SU-DHL-6 (cell line): ENCODE measurements around the gene EYA2.

Experiments
- EZH2phosphoT487 ChIP-seq: fragments of 200-600 bp; sonication (generic), shearing (Covaris generic); conservative IDR thresholded peaks from 2 replicates; pipeline ENCODE4 v1.6.1; 2018; ENCODE audit warnings: mild to moderate bottlenecking, antibody characterized with exemption, low read length, moderate library complexity, mixed read lengths
- TF ChIP-seq, protein P1 (sequence below): fragments of 200-600 bp; sonication (generic); IDR thresholded peaks from one replicate; pipeline ENCODE4 v1.5.1; 2017; ENCODE audit warnings: antibody characterized with exemption, mild to moderate bottlenecking, low read length, moderate library complexity; ENCODE audit not compliant: insufficient read depth, poor library complexity, severe bottlenecking

DNA sequence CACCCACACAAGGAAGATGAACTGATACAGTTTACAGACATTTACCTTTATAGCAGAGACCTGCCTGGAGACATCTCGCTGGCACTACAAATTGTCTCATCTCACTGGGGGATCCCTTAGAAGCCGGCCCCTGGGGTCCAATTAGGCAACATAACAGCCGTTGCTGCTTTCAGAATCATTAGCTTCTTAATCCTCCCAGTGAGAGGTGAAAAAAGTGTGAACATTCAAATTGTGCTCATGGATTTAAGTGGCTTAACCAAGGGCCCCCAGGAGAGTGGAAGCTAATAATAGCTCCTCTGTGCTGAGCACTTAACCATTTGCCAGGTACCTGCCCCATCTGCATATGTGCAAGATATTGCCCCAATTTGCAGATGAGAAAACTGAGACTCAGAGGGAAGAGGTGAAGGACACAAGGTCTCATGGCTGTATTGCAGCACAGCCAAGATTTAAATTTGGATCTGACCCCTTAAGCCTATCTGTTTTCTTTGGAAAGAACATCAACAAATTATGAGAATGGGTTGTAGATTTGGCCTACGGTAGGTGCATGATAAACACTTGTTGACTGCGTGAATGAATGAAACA is 101.0 kb downstream of the EYA2 start:
- TF ChIP-seq, protein P1, sequence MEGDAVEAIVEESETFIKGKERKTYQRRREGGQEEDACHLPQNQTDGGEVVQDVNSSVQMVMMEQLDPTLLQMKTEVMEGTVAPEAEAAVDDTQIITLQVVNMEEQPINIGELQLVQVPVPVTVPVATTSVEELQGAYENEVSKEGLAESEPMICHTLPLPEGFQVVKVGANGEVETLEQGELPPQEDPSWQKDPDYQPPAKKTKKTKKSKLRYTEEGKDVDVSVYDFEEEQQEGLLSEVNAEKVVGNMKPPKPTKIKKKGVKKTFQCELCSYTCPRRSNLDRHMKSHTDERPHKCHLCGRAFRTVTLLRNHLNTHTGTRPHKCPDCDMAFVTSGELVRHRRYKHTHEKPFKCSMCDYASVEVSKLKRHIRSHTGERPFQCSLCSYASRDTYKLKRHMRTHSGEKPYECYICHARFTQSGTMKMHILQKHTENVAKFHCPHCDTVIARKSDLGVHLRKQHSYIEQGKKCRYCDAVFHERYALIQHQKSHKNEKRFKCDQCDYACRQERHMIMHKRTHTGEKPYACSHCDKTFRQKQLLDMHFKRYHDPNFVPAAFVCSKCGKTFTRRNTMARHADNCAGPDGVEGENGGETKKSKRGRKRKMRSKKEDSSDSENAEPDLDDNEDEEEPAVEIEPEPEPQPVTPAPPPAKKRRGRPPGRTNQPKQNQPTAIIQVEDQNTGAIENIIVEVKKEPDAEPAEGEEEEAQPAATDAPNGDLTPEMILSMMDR = no peak
- TF ChIP-seq EZH2phosphoT487 = no peak
